Nucleus accumbens (tissue), 56 donors: ENCODE data around the gene SORCS2.
"Not testable (repeated sequence)": the region's sequence is repeated elsewhere in the genome, so short reads cannot be mapped to it uniquely, and the experiment has no call there.

Source experiments
- DNase-seq, 56 donors: peaks; one replicate each; lab custom pipeline; 2025; lab: John Stamatoyannopoulos, UW

SORCS2 gene

GRCh38 chr4:7215187-7215586 is 22.8 kb downstream of the SORCS2 start:
- DNase-seq: not testable (repeated sequence)

- DNase-seq: no peak
Observed at GRCh38 chr4:7217039-7217438, 24.7 kb downstream of the SORCS2 start.

DNA sequence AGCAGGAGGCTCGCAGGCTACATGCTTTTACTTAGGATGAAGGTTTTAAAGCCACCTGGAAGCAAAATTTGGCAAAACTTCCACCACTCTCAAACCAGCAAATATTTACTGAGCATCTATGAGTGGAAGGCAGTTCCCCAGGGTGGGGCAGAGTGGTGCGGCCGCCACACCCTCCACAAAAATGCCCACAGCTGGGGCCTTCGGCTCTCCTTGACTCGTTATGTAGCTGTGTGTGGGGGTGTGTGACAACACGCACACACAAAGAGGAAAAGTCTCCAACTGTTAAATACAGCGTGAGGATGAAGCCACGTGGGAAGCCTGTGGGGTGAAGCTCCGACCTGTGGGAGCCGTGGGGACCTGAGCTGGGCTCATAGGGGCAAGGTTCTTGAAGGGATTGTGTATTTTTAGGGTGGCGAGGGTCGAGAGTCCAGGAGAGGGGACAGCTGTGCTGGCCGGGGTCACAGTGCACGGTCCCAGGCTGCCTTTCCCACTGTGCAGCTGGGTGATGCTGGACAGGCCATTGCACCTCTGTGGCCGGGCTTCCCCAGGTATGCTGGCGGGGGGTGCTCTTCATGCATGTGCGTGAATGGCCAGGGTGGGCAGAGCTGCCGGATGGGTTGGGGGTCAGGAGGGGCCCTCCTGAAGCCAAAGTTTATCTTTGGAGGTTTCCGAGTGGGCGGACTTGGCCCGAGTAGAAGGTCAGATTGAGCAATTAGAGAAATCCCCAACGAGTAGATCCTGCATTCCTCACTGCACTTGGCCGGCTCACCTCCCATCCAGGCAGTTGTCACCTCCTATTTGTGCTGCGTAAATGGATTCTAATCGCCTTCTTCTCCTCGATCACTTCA is 25.4 kb downstream of the SORCS2 start:
- no peak for DNase-seq

- no peak for DNase-seq
Observed at GRCh38 chr4:7218686-7219085, 26.3 kb downstream of the SORCS2 start.

GRCh38 chr4:7222521-7222920 is 30.2 kb downstream of the SORCS2 start:
- no peak for DNase-seq

DNA sequence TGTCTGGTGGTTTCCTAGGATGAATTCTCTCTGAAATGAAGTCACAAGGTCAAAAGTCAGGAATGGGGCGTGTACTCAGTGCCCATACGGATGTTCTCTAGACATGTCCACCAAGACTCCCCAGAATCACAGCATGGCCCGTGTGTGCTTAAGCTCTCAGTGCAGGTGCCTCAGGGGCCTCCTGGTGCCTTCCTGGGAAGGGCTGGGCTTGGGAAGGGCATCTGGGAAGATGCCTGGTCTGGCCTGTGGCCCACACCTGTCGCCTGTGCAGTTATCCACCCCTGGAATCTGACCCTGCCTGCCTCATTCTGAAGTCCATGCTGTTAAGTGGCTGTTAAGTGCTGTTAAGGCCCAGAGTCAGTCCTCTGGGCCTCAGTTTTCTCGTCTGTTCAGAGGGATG is 31.2 kb downstream of the SORCS2 start:
- no peak for DNase-seq

DNA sequence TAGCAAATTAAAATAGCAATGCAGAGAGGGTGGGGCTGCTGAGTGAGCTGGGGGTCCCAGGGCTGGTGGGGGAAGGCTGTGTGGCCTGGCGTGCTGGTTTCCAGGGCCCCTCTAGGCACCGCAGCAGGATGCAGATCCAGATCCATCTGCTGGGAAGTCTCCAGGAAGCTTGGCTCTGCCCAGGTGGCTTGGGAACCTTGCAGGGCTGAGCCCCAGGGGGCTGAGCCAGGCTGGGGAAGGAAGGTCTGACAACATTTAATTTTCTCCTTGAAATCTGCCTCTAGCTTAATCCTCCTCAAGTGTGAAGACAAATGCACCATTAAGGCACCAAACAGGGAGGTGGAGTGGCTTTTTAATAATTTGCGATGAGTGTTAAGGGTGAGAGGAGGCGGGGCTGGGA is 31.7 kb downstream of the SORCS2 start:
- no peak for DNase-seq

DNA sequence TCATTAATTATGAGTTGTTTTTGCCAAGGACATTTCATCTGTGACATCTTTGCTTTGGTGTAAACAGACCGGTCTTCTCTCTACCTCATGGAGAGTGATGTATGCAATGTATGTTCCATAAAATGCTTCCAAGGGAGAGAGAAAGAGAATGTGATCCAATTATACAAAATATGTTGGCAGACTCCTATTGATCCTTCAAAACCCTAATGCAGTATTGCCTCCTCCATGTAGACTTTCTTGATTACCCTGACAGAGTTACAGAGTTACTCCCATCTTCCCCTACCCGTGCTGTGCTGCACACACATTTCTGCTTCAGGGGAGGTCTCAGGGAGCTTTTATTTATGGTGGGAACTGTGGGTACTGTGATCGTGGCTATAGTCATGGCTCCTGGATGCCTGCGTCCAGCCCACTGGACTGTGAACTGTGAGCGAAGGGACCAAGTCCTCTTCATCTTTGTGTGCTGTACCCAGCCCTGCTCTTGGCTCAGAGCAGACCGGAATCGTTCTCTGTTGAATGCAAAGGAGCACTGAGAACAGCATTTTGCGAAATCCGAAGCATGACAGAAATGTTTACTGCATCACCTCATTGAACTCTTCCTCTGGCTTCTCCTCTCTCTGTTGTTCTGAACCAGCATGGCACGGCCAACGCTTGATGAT is 32.7 kb downstream of the SORCS2 start:
- no peak for DNase-seq

GRCh38 chr4:7226439-7226838 is 34.1 kb downstream of the SORCS2 start:
- DNase-seq: no peak

GRCh38 chr4:7227008-7227407 is 34.7 kb downstream of the SORCS2 start:
- DNase-seq: no peak

- DNase-seq: no peak
Observed at GRCh38 chr4:7228734-7229133, 36.4 kb downstream of the SORCS2 start.

DNA sequence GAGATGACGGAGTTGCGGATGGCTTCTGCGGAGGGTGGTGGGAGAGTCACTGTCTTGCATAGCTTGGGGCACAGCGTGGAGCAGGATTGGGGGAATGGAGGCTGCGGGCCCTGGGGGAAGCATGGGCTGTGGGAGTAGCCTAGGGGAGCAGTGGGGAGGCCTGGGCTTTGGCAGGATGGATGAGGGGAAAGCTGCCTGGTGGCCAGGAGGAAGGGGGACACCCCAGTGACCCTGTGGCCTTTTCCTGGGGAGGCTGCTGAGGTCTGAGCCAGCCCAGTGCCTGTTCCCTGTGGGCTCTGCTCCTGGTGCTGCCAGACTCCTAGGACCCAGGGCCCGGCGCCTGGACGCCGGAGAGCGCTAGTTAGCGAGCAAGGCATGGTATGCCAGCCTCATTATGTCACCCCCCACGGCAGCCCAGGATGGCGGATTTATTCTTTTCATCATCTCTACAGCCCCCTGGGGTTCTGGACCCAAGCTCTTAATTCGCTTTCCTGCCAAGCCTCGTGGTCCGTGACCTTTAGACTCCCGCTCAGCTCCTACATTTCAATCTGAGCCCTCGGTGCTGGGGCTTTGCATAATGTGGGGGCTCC is 39.8 kb downstream of the SORCS2 start:
- peak in 1 of 56 donors; percentile 43 for DNase-seq

DNA sequence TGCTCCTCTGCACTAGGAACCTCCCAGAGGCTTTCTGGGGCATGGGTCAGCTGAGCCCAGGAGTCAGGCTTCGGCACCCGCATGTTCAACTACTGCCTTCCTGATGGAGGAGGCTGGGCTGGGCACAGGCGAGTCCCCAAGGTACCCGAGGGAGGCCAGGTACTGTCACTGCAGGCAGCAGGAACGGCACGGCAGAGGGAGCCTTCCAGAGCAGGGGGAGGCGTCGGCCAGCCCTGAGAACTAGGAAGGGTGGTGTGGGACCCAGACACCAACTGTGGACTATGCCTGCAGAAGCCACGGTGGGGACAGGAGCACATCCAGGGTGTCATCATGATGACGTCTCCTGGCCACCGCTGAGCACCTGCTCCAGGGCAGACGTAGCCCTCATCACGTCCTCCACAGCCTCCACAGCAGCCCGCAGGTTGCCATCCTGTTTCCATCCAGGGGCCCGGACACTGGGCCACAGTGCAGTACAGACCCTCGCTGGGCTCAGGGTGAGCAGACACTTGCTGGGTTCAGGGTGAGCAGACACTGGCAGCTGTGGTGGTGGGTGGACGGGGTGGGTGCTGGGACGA is 40.8 kb downstream of the SORCS2 start:
- no peak for DNase-seq

GRCh38 chr4:7233601-7234000 is 41.3 kb downstream of the SORCS2 start:
- DNase-seq: no peak

GRCh38 chr4:7234355-7235029 is 42.2 kb downstream of the SORCS2 start:
- DNase-seq: no peak

GRCh38 chr4:7235030-7235380 is 42.7 kb downstream of the SORCS2 start:
- DNase-seq: no peak

GRCh38 chr4:7236847-7237246 is 44.5 kb downstream of the SORCS2 start:
- DNase-seq: peak in 1 of 56 donors; percentile 21

DNA sequence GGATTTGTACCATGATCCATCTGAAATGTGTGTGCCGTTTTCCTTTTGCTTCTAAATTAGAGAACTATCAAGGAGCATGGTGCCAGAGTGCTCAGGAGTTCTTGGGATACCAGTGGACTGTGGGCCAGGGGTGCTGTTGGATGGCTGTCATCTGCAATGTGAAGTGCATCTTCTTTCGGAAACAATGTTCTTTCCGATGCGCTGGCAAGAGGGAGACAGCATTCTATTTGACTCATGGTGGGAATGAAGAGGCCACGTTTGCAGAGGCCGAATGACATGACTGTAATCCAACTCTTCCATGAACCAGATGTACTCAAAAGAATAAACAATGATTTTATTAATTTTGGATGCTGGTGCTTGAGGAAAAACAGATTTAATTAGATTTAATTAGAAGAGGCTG is 45.5 kb downstream of the SORCS2 start:
- no peak for DNase-seq

DNA sequence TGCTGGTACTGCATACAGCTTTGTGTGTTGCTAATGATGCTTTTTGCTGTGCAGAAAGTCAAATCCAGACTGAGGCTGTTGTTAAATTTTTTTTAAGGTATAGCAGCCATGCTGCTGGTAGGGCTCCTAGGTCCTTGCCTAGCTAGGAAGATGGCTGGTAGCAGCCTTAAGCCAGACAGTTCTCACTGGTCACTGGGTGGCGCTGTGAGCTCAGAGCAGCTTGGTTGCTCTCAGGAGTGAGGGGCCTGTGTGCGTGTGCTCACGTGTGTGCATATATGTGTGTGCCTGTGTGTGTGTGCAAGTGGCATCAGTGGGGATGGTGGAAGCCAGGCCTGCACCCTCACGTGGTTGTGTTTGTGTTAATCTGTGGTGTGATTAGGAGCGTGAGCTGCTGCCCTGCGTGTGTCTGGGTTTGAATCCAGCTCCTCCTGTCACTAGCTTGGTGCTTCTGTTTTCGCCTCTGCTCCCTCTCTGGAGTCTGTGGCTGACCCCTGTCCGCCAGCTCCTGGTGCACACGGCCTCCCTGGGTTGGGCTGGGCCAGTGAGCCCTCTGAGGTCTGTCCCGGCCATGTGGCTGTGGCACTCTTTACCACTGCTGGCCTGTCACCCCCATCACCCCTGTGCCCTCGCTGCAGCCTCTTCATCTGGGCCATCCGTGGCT is 46.1 kb downstream of the SORCS2 start:
- DNase-seq: no peak

DNA sequence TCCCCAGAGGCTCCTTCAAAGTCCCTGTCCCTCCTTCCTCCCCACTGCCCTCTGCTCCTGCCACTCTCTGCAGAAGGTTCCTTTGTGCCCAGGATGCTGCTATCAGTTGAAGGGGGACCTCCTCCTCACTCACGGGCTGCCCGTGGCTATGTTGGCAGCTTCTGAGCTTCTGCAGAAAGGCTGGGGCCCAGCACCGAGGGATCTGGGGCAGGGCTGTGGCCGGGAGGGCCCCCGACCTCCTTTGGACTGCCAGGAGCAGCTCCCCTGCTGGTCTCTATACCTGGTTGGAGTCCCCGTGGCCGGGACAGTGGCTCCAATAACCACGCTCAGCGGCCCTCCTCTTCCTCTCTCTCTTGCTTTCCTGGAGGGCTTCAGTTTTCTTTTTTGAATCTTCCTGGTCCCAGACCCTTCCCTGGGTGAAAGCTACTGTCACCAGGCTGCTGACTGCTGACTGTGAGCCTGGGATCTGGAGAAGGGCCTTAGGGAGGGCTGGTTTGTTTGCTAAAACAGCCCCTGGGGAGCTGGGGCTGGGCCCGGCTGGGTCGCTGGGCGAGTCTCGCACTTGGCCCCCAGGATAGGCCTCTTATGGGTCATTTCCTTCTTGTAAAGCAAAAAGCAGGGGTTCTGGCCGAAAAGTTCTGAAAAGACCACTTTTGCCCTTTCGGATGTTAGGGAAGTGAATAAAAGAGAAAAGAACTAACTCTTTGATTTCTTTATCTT is 46.9 kb downstream of the SORCS2 start:
- DNase-seq: no peak
